ENCODE data around the gene HEXD.

HEXD gene

GRCh38 chr17:82388223-82388921 lies 29.8 kb upstream of the HEXD start:
- Mint-ChIP-seq H3K36me3 (ENCODE audit: low read depth) (no peaks in the 10 kb centered on the region), H3K9me3 (no peaks in the 10 kb centered on the region), H3K27me3 (peaks cover 5% of the 10 kb centered on the region), H3K27ac (no peak overlapping the region), H3K4me1 (peaks cover 2% of the 10 kb centered on the region), H3K4me3 (no peak overlapping the region)
- no peak for DNase-seq
- ATAC-seq = no peak

GRCh38 chr17:82388922-82389283 lies 29.2 kb upstream of the HEXD start:
- Mint-ChIP-seq H3K36me3 (ENCODE audit: low read depth) (no peaks in the 10 kb centered on the region), H3K4me3 (no peak overlapping the region), H3K27ac (no peak overlapping the region), H3K9me3 (no peaks in the 10 kb centered on the region), H3K27me3 (peaks cover 5% of the 10 kb centered on the region), H3K4me1 (peaks cover 2% of the 10 kb centered on the region)
- DNase-seq = no peak
- no peak for ATAC-seq

DNA sequence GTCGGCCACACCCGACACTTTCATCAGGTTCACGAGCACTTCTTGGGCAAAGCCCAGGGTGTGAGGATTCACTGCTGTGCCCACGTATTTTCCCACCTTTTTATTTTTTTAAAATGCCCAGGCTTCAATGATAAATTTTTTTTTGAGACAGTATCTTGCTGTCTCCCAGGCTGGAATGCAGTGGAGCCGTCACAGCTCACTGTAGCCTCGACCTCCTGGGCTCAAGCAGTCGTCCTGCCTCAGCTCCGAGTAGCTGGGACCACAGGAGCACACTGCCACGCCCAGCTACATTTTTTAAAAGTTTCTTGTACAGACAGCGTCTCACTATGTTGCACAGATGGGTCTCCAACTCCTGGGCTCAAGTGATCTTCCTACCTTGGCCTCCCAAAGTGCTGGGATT lies 28.8 kb upstream of the HEXD start:
- Mint-ChIP-seq H3K36me3 (ENCODE audit: low read depth) (no peaks in the 10 kb centered on the region), H3K27me3 (peaks cover 5% of the 10 kb centered on the region), H3K4me3 (no peak overlapping the region), H3K9me3 (no peaks in the 10 kb centered on the region), H3K4me1 (peaks cover 2% of the 10 kb centered on the region), H3K27ac (no peak overlapping the region)
- no peak for DNase-seq
- ATAC-seq = no peak

DNA sequence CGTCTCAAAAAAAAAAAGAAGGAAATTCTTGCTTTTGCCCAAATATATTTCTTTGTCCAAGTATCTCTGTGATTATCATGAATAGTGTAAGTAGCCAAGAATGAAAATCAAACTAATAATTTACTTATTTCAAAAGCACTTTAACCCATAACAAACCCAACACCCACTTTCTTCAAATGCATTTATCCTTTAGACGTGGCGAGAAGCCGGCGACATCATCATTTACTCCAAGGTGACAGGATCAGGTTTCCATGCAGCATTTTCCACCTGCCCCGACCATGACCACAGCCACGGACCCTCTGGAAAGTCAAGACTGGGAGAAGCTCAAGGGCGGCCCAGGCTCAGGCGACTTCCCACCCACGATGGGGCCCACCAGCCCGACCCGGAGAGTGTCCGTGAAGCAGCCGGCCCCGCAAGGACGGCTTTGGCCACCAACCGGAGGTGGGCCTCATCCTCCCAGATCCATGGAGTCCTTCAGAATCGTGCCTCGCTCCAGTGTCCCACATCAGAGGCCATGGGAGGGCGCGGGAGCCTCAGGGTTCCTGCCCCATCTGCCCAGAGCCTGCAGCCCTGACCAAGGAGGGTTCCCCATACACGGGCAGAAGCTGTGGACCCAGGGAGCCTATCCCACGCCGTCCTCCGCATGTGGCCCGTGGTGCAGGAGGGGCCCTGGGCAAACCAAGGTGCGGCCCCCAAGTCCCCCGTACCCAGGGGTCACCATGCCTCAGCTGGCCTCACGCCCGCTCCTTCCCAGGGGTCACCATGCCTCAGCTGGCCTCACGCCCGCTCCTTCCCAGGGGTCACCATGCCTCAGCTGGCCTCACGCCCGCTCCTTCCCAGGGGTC lies 27.9 kb upstream of the HEXD start:
- no peak for ATAC-seq
- peaks cover 2% of the 10 kb centered on the region for H3K4me1 Mint-ChIP-seq
- H3K9me3 Mint-ChIP-seq = no peaks in the 10 kb centered on the region
- no peak overlapping the region for H3K27ac Mint-ChIP-seq
- DNase-seq = no peak
- H3K27me3 Mint-ChIP-seq = peaks cover 5% of the 10 kb centered on the region
- H3K4me3 Mint-ChIP-seq = no peak overlapping the region
- H3K36me3 Mint-ChIP-seq (ENCODE audit: low read depth) = no peaks in the 10 kb centered on the region

DNA sequence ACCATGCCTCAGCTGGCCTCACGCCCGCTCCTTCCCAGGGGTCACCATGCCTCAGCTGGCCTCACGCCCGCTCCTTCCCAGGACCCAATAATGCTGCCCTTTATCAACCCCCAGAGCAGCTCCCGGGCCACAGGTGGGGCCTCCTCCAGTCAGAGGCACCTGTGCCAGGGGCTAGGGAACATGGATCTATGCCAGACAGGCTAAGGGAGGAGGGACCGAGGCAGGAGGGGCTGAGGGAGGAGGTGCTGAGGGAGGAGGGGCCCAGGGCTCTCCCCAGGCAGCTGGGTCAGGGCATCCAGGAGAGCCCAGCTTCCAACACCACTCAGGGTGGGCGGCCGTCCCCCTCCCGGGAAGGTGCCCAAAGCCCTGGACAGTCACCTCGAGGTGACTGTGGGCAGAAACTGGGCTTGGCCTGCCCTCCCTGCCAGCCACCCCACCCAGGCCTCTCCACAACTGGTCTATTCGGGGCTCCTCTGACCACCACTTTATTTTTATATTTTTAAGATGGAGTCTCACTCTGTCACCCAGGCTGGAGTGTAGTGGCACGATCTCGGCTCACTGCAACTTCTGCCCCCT lies 27.2 kb upstream of the HEXD start:
- ATAC-seq (no peak), DNase-seq (no peak)
- no peak overlapping the region for H3K4me3 Mint-ChIP-seq
- peaks cover 2% of the 10 kb centered on the region for H3K27me3 Mint-ChIP-seq
- H3K27ac Mint-ChIP-seq = no peak overlapping the region
- H3K4me1 Mint-ChIP-seq = peaks cover 2% of the 10 kb centered on the region
- no peaks in the 10 kb centered on the region for H3K36me3 Mint-ChIP-seq (ENCODE audit: low read depth)
- no peaks in the 10 kb centered on the region for H3K9me3 Mint-ChIP-seq

- no peak for ATAC-seq
- no peaks in the 10 kb centered on the region for H3K9me3 Mint-ChIP-seq
- H3K27me3 Mint-ChIP-seq = peaks cover 2% of the 10 kb centered on the region
- peaks cover 2% of the 10 kb centered on the region for H3K4me1 Mint-ChIP-seq
- no peaks in the 10 kb centered on the region for H3K36me3 Mint-ChIP-seq (ENCODE audit: low read depth)
- no peak overlapping the region for H3K27ac Mint-ChIP-seq
- H3K4me3 Mint-ChIP-seq = no peak overlapping the region
- no peak for DNase-seq
These were observed 26.6 kb upstream of the HEXD start for GRCh38 chr17:82391496-82392066.

DNA sequence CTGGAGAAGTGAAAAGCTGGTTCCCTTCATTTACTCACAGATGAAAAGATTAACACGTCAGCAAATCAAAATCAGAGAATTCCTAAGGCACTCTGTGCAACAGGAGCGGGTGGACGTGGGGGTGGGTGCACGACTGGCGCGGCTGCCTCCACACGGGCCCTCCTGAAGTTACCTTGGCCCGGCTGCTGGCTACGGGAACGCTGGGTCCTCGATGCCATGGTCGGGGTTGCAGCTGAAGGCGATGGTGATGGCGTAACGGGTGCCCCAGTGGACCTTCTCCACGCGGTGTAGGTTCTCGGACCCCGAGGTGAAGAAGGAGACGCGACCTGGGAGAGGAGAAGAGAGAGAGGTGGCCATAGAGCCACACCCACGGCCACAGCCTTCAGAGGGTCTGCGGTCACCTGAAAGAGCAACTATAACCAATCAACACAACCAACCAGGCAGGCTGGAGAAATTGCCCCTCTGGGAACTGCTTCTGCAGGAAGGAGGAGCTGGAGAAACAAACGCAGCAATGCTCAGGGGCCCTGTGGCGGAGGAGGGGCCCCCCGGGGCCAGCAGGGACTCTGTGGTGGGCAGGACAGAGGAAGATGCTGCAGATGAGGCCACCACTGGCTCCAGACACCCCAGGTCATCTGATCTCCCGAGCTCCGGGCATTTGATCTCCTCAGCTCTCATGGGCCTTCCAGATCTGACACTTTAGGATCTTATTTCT lies 25.8 kb upstream of the HEXD start:
- peaks cover 2% of the 10 kb centered on the region for H3K4me1 Mint-ChIP-seq
- H3K27ac Mint-ChIP-seq = no peak overlapping the region

GRCh38 chr17:82392941-82393340 lies 25.2 kb upstream of the HEXD start:
- ATAC-seq = no peak
- H3K4me3 Mint-ChIP-seq = no peak overlapping the region
- no peaks in the 10 kb centered on the region for H3K36me3 Mint-ChIP-seq (ENCODE audit: low read depth)
- H3K4me1 Mint-ChIP-seq = no peaks in the 10 kb centered on the region
- no peaks in the 10 kb centered on the region for H3K9me3 Mint-ChIP-seq
- no peak for DNase-seq
- H3K27me3 Mint-ChIP-seq = no peaks in the 10 kb centered on the region
- no peak overlapping the region for H3K27ac Mint-ChIP-seq

More for the DNA sequence above, 25.8 kb upstream of the HEXD start:
- ATAC-seq = no peak
- H3K4me3 Mint-ChIP-seq = no peak overlapping the region
- no peaks in the 10 kb centered on the region for H3K36me3 Mint-ChIP-seq (ENCODE audit: low read depth)
- H3K27me3 Mint-ChIP-seq = peaks cover 2% of the 10 kb centered on the region
- no peaks in the 10 kb centered on the region for H3K9me3 Mint-ChIP-seq
- DNase-seq = no peak

- no peak overlapping the region for H3K4me3 Mint-ChIP-seq
- no peak overlapping the region for H3K27ac Mint-ChIP-seq
- no peaks in the 10 kb centered on the region for H3K9me3 Mint-ChIP-seq
- H3K36me3 Mint-ChIP-seq (ENCODE audit: low read depth) = no peaks in the 10 kb centered on the region
- DNase-seq (no peak), ATAC-seq (no peak)
- no peaks in the 10 kb centered on the region for H3K4me1 Mint-ChIP-seq
- H3K27me3 Mint-ChIP-seq = no peaks in the 10 kb centered on the region
These were observed 23.9 kb upstream of the HEXD start for GRCh38 chr17:82394278-82394677.

DNA sequence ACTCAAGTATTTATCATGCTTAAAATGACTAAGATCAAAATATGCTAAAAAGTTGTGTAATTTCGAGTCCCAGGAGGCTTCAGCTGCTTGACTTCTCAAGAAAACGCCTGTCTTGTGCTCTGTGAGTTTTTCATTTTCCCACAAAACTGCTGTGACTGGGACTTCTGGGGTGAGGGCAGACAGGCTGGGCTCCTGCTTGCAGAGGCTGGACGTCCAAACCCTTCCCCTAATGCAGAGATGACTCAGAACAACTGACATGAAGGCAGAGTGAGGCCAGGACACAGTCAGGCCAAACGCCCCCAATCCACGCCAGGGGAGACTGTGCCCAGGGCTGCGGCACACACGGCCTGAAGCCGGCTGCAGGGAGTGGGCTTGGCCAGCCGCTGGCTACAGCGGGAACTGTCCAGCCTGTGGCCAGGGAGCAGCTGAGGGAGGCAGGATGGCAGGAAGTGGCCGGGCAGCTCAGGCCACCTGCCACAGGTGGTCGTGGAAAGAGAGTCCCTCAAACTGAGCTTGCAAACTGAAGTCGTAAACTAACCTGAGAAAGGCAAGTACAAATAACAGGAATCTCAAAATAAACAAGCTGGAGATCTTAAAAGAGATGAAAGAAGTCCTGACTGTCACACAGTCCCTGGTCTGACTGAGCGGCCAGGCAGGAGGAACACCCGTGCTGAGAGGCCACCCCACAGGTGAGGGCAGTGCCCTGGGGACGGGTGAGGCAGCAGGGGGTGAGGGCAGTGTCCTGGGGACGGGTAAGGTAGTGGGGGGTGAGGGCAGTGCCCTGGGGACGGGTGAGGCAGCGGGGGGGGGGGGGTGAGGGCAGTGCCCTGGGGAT lies 21.3 kb upstream of the HEXD start:
- ATAC-seq = no peak

GRCh38 chr17:82397449-82398335 lies 20.5 kb upstream of the HEXD start:
- DNase-seq = no peak
- no peaks in the 10 kb centered on the region for H3K27me3 Mint-ChIP-seq
- no peak overlapping the region for H3K4me3 Mint-ChIP-seq
- ATAC-seq = no peak
- H3K9me3 Mint-ChIP-seq = no peaks in the 10 kb centered on the region
- H3K4me1 Mint-ChIP-seq = peaks cover 12% of the 10 kb centered on the region
- H3K36me3 Mint-ChIP-seq (ENCODE audit: low read depth) = peaks cover 6% of the 10 kb centered on the region
- no peak overlapping the region for H3K27ac Mint-ChIP-seq

More for the DNA sequence above, 21.3 kb upstream of the HEXD start:
- Mint-ChIP-seq H3K27me3 (no peaks in the 10 kb centered on the region), H3K36me3 (ENCODE audit: low read depth) (peaks cover 5% of the 10 kb centered on the region), H3K27ac (no peak overlapping the region), H3K4me3 (no peak overlapping the region), H3K4me1 (peaks cover 11% of the 10 kb centered on the region), H3K9me3 (no peaks in the 10 kb centered on the region)
- no peak for DNase-seq

DNA sequence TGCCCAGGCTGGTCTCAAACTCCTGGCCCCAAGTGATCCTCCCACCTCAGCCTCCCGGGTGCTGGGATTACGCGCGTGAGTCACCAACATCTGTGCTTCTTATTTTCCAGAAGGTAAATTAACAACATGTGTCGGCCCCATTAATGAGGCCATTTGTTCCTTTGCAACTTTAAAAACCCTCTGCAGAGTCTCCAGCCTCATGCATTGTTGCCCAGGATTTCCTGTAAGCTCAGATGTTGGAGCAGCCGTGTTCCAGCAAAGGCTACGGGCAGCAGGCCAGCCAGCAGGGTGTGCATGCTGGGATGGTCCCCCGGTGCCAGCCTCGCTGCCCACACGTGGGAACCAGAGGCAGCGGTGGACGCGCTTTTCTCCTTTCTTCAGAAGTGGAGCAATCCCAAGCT lies 19.1 kb upstream of the HEXD start:
- DNase-seq (no peak), ATAC-seq (no peak)
- Mint-ChIP-seq H3K27me3 (no peaks in the 10 kb centered on the region), H3K27ac (no peak overlapping the region), H3K9me3 (no peaks in the 10 kb centered on the region), H3K36me3 (ENCODE audit: low read depth) (peaks cover 12% of the 10 kb centered on the region), H3K4me1 (peaks cover 12% of the 10 kb centered on the region), H3K4me3 (no peak overlapping the region)

- Mint-ChIP-seq H3K9me3 (no peaks in the 10 kb centered on the region), H3K4me3 (no peak overlapping the region), H3K36me3 (ENCODE audit: low read depth) (peaks cover 12% of the 10 kb centered on the region), H3K27ac (no peak overlapping the region), H3K4me1 (peaks cover 12% of the 10 kb centered on the region), H3K27me3 (no peaks in the 10 kb centered on the region)
- DNase-seq (no peak), ATAC-seq (no peak)
These were observed 18.5 kb upstream of the HEXD start for GRCh38 chr17:82399601-82400101.

Measured in activated naive CD8-positive, alpha-beta T cell treated with anti-CD3 and anti-CD28 coated beads, Interleukin-2, amount 50 U/mL, for 24 hours (primary cell).